A673 (cell line): ENCODE results near the gene ALDH8A1. TPM values are rescaled to one million over a fixed set of nuclear protein-coding genes. Genes with fewer than 3 reads are reported as not detected.

Experiments used
- BruUV-seq: library from RNA; stranded (reverse); fragments of 400-500 nt; replicated peaks from 2 replicates; lab custom pipeline; 2021; lab: Mats Ljungman, UMichigan
- CTCF ChIA-PET: fragments of 300-600 bp; sonication (Branson Sonifier 250); formaldehyde crosslinking; loops from one replicate; lab custom pipeline; 2022; ENCODE audit warnings: antibody characterized with exemption; lab: Charles Lee
- POLR2A ChIA-PET: fragments of 300-600 bp; sonication (Branson Sonifier 250); formaldehyde crosslinking; loops from one replicate; lab custom pipeline; 2022; ENCODE audit warnings: antibody characterized with exemption; ENCODE audit not compliant: low non-redundant PET; lab: Charles Lee
- DNase-seq: peaks from one replicate; pipeline ENCODE4 v3.0.0-alpha.2; 2015; ENCODE audit warnings: low spot score
- H3K27ac ChIP-seq: fragments of 200-600 bp; sonication (generic); 2 replicates; pipeline ENCODE4 v1.5.1; 2016; ENCODE audit warnings: mixed run types, low read depth, mild to moderate bottlenecking, mixed read lengths, antibody characterized with exemption, low read length; ENCODE audit not compliant: poor library complexity, severe bottlenecking
- H3K27me3 ChIP-seq: fragments of 200-600 bp; sonication (generic); replicated peaks from 2 replicates; pipeline ENCODE4 v1.6.1; 2017; ENCODE audit warnings: mixed run types, low read depth, mild to moderate bottlenecking, mixed read lengths, antibody characterized with exemption, low read length; ENCODE audit not compliant: insufficient read depth, poor library complexity
- H3K36me3 ChIP-seq: fragments of 200-600 bp; sonication (generic); 2 replicates; pipeline ENCODE4 v1.6.1; 2016; ENCODE audit warnings: mixed run types, mild to moderate bottlenecking, mixed read lengths, antibody characterized with exemption, low read length; ENCODE audit not compliant: insufficient read depth, poor library complexity, severe bottlenecking
- H3K4me1 ChIP-seq: fragments of 200-600 bp; sonication (generic); 2 replicates; pipeline ENCODE4 v1.6.1; 2017; ENCODE audit warnings: mixed run types, mild to moderate bottlenecking, mixed read lengths, antibody characterized with exemption, low read length; ENCODE audit not compliant: insufficient read depth, poor library complexity, severe bottlenecking
- H3K4me3 ChIP-seq: fragments of 200-600 bp; sonication (generic); 2 replicates; pipeline ENCODE4 v1.5.1; 2016; ENCODE audit warnings: low read depth, mixed run types, mild to moderate bottlenecking, mixed read lengths, low read length; ENCODE audit not compliant: poor library complexity, severe bottlenecking
- H3K9me3 ChIP-seq: fragments of 200-600 bp; sonication (generic); 2 replicates; pipeline ENCODE4 v1.6.1; 2016; ENCODE audit warnings: mixed run types, low read depth, mild to moderate bottlenecking, mixed read lengths, antibody characterized with exemption, low read length; ENCODE audit not compliant: poor library complexity, severe bottlenecking
- CTCF ChIP-seq: fragments of 300-800, 200-600 bp; sonication (generic); conservative IDR thresholded peaks from 2 replicates; pipeline ENCODE4 v1.5.1; 2017; ENCODE audit warnings: low read depth, mild to moderate bottlenecking, antibody characterized with exemption, low read length, moderate library complexity, mixed read lengths
- EZH2 ChIP-seq: fragments of 200-600 bp; sonication (generic); IDR thresholded peaks from 2 replicates; pipeline ENCODE4 v1.6.1; 2017; ENCODE audit warnings: borderline replicate concordance, low read depth, mild to moderate bottlenecking, mixed read lengths, antibody characterized with exemption, low read length; ENCODE audit not compliant: poor library complexity, severe bottlenecking
- intact Hi-C: fragments of 100-400 bp; cut with micrococcal nuclease; formaldehyde crosslinking; loops from one replicate; pipeline ENCODE4 v1.10.0; 2022; ENCODE audit not compliant: unreplicated experiment
- total RNA-seq: library from RNA; stranded (reverse); gene quantifications from 2 replicates; pipeline ENCODE4 v1.2.3, GENCODE V29; 2021

Gene ALDH8A1
- total RNA-seq, 1 experiment from 2014 or later, result 0.45 TPM

GRCh38 chr6:134982161-134982560 is 32.3 kb upstream of the ALDH8A1 start:
- no peaks in the 10 kb centered on the region for H3K27me3 ChIP-seq
- no TSS peak for BruUV-seq
- ChIA-PET POLR2A (interaction anchor here (0.6 kb wide), 1 partner anchor 365 kb away, joined by 3 read pairs; no protein-coding TSS in a partner anchor), CTCF (no interaction called here)
- H3K27ac ChIP-seq, result no peak overlapping the region
- peaks cover 32% of the 10 kb centered on the region for H3K36me3 ChIP-seq
- no peak overlapping the region for H3K4me3 ChIP-seq
- intact Hi-C loops, result no loop called here
- H3K9me3 ChIP-seq, result no peaks in the 10 kb centered on the region
- TF ChIP-seq CTCF, result no peak
- TF ChIP-seq EZH2, result no peak
- no peaks in the 10 kb centered on the region for H3K4me1 ChIP-seq
- no peak for DNase-seq

- Histone ChIP-seq H3K27ac (no peak overlapping the region), H3K9me3 (no peaks in the 10 kb centered on the region), H3K4me1 (no peaks in the 10 kb centered on the region), H3K4me3 (no peak overlapping the region), H3K36me3 (peaks cover 32% of the 10 kb centered on the region), H3K27me3 (no peaks in the 10 kb centered on the region)
- ChIA-PET CTCF (no interaction called here), POLR2A (no interaction called here)
- no TSS peak for BruUV-seq
- TF ChIP-seq CTCF (no peak), EZH2 (no peak)
- DNase-seq, result no peak
- intact Hi-C loops, result no loop called here
Observed at GRCh38 chr6:134980846-134981245, 30.9 kb upstream of the ALDH8A1 start.

GRCh38 chr6:134979142-134979541 is 29.2 kb upstream of the ALDH8A1 start:
- POLR2A ChIA-PET, result no interaction called here

More at GRCh38 chr6:134979142-134979541, 29.2 kb upstream of the ALDH8A1 start:
- Histone ChIP-seq H3K9me3 (no peaks in the 10 kb centered on the region), H3K27ac (no peak overlapping the region), H3K36me3 (peaks cover 32% of the 10 kb centered on the region), H3K4me3 (no peak overlapping the region), H3K27me3 (no peaks in the 10 kb centered on the region), H3K4me1 (no peaks in the 10 kb centered on the region)
- CTCF ChIA-PET, result no interaction called here
- no peak for DNase-seq
- BruUV-seq, result no TSS peak
- TF ChIP-seq CTCF, result no peak
- no peak for TF ChIP-seq EZH2
- intact Hi-C loops, result no loop called here
